ENCODE data around the gene CKS1B. TPM values are rescaled to one million over a fixed set of nuclear protein-coding genes. Genes with fewer than 3 reads are reported as not detected.

CKS1B gene
- total RNA-seq, 1 experiment from 2014 or later: 166 TPM

DNA sequence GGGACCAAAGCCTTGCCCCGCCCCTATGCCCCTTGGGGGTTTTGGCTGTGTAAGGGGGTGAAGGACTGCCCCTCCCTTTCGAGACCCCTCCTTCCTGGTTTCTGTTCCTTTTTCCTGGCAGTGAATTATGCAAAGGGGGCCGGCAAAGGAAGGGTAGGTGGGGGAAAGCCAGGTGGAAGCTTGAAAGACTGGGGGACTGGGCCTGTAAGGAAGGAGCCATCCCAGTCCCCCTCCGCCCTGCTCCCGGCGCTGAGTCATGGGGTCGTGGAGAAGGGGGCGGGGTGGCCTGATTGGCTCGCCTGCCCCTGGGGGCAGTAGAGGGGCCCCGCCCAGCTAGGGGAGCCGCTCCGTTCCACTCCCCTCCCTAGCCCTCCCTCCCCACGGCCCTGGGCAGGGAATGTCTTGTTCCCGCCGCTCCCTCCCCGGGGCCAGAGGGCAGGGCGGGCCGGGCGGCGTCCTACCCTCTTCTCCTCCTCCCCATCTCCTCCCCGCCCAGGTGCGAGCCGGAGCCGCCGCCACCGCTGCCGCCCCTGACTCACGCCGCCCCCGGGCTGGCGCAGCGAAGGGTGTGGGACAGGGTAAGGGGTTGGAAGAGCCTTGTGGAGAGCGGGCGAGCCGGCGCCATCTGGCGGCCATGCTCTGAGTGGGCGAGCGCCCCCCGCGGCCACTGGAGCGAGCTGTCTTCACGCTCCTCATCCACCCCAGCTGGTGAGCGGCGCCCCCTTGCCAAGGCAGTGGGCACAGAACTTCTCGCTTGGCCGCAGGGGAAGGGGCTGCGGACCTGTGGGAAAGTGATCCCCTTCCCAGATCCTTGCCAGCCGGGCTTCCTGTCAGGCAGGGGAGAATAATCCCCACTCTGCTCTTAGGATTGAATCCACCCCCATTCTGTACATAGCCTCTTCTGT lies 42.8 kb downstream of the CKS1B start:
- DNase-seq (ENCODE audit: low read depth): peak; percentile 99
- in situ Hi-C loops (cut with HindIII; ENCODE audit: low pct_unique_long_range_greater_than_20kb, low sequenced_read_pairs): no loop called here

GRCh38 chr1:155017946-155018316 lies 43.5 kb downstream of the CKS1B start:
- no peak for DNase-seq (ENCODE audit: low read depth)
- in situ Hi-C loops (cut with HindIII; ENCODE audit: low pct_unique_long_range_greater_than_20kb, low sequenced_read_pairs): no loop called here

DNA sequence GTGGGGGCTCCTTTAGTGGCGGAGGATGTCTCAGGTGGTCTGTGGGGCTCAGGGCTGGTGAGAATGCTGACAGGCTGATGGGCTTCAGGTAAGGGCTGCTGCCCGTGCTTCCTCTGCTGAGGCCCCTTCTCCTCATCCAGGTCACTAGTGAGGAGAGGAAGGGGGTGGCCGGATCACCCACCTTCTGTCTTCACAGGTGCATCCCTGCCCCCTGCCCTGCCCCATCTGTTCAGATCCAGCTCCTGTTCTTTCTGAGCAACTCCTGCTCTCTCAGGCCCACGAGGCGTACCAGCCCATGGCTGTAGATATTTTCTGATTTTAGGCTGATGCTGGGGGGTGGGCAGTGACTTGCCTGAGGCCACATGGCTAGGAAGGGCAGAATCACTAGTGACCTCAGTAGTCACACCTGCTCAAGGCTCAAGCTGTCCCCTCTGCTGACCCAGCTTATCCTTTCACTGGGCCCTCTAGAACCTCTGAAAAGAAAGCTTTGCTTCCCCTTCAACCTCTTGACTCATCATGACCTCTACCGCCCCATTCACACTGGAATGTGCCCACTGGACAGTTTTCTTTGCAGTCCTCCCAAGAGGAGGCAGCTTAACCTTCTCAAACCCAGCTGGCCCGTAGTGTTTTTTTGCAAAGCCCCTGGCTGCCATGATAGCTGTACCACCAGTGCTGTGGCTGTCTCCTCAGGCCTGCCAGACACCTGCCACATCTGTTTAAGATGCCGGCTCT lies 44.3 kb downstream of the CKS1B start:
- in situ Hi-C loops (cut with HindIII; ENCODE audit: low pct_unique_long_range_greater_than_20kb, low sequenced_read_pairs): no loop called here
- DNase-seq (ENCODE audit: low read depth): no peak

DNA sequence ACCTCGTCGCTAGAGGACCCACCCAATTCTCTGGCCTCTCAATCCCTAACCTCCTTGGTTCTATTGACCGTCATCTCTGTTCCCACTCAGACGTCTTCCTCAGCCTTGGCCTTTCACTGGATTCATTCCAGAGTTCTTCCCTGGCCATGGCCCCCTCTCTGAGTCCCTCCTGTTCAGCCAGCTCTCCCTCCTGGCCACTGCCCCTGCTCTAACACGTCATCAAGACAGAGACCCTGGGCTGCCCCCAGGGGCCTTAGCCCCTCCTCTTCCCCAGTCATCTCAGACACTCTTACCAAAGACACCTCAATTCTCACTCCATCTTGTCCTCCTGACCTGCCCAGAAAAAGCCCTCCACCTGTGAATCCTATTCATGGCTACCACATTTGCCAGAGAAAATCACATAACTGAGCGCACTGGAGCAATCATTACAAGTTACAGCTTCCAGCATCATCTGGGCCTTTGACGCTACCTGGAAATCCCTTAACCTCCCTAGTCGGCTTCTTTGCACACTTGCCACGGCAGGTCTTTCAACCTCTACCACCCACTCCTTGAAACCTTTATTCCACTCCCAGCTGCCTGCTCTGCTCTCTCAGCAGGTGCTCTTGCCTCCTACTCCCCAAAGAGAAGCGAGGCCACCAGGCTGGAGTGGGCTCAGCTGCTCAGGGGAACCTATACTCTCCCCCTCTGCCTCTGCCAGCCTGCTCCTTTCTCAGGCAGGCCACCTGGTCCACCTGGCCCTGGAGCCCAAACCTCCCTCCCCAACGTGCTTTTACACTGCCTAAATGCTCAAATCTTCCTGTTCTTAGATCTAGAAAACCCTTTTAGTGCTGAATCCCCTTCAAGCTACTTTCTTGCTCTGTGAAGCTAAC lies 45.1 kb downstream of the CKS1B start:
- no peak for DNase-seq (ENCODE audit: low read depth)

DNA sequence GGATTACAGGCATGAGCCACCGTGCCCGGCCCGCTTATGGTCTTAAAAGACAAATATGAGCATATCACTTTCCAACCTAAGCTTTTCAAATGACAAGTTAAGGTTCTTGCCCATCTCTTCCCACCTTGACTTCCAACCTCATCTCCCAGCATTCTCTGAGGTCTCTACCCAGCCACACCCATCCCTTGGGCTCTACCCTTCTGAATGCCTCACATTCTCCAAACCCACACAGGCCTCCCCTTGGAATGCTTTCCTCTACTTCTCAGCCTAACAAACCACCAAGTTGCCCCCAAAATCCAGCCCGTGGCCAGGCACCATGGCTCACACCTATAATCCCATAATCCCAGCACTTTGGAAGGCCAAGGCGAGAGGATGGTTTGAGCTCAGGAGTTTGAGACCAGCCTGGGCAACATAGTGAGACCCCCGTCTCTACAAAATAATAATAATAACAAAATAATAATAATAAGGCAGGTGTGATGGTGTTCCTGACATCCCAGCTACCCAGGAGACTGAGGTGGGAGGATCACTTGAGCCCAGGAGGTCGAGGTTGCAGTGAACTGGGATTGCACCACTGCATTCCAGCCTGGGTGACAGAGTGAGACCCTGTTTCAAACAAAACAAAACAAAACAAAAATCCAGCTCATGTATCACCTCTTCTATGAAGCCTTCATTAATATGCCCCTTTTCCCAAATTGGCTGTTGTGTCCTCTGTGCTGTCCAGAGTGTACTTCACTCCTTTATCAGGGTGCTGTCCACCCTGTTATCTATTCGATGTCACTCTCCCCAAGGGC lies 47.9 kb downstream of the CKS1B start:
- DNase-seq (ENCODE audit: low read depth): no peak
- in situ Hi-C loops (cut with HindIII; ENCODE audit: low pct_unique_long_range_greater_than_20kb, low sequenced_read_pairs): no loop called here

More for the DNA sequence above, 45.1 kb downstream of the CKS1B start:
- in situ Hi-C loops (cut with HindIII; ENCODE audit: low pct_unique_long_range_greater_than_20kb, low sequenced_read_pairs): no loop called here

DNA sequence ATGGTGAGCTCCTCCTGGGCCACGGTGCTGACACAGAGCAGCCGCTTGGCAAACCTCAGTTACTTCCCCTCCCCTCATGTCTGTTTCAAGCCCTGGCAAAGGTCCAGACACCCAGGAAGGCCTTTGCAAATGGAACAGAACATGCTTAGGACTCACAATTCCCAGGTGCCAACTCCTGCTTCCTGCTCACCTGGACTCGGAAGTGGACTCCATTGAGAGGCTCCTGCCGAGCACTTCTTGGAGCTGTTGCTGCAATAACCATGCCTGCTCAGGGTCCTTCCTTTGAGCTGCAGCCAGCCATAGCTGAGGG lies 48.4 kb downstream of the CKS1B start:
- no peak for DNase-seq (ENCODE audit: low read depth)
- in situ Hi-C loops (cut with HindIII; ENCODE audit: low pct_unique_long_range_greater_than_20kb, low sequenced_read_pairs): no loop called here

- no peak for DNase-seq (ENCODE audit: low read depth)
- in situ Hi-C loops (cut with HindIII; ENCODE audit: low pct_unique_long_range_greater_than_20kb, low sequenced_read_pairs): no loop called here
Measured at GRCh38 chr1:155023627-155024026, 49.1 kb downstream of the CKS1B start.

GRCh38 chr1:155024315-155024714 lies 49.8 kb downstream of the CKS1B start:
- in situ Hi-C loops (cut with HindIII; ENCODE audit: low pct_unique_long_range_greater_than_20kb, low sequenced_read_pairs): no loop called here
- DNase-seq (ENCODE audit: low read depth): no peak

DNA sequence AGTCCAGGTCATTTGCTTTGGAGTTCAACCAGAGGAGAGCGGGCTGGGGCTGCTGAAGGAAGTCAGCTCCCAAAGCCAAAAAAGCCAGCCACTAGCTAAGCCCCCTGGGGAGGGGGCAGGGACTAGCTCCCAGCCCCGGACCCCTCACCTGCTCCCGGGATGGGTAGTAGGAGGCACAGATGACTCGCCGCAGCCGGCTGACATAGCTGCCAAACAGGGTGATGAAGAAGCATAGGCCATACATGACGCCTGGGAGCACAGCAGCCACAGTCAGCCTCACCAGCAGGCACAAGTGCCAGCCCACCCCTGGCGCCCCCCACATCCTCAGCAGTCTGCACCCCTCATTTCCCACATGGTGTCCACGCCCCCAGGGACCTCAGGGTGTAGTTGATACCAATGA lies 51.7 kb downstream of the CKS1B start:
- in situ Hi-C loops (cut with HindIII; ENCODE audit: low pct_unique_long_range_greater_than_20kb, low sequenced_read_pairs): no loop called here
- DNase-seq (ENCODE audit: low read depth): no peak

- in situ Hi-C loops (cut with HindIII; ENCODE audit: low pct_unique_long_range_greater_than_20kb, low sequenced_read_pairs): no loop called here
- no peak for DNase-seq (ENCODE audit: low read depth)
Measured at GRCh38 chr1:155026588-155026987, 52.1 kb downstream of the CKS1B start.

Other genes with a start within 250 kb of the CKS1B start
- not detected in 2 replicates for gene KCNN3, start 104.4 kb upstream of the CKS1B start, total RNA-seq (2014; rRNA removed; shearing (Covaris generic); ENCODE audit: low replicate concordance)
- gene PMVK, start 38.0 kb upstream of the CKS1B start, total RNA-seq (2014; rRNA removed; shearing (Covaris generic); ENCODE audit: low replicate concordance): 49.9 and 66.3 TPM in 2 replicates
- 19.2 and 33.0 TPM in 2 replicates for gene PBXIP1, start 18.6 kb upstream of the CKS1B start, total RNA-seq (2014; rRNA removed; shearing (Covaris generic); ENCODE audit: low replicate concordance)
- 18.4 and 22.2 TPM in 2 replicates for gene PYGO2, start 12.9 kb upstream of the CKS1B start, total RNA-seq (2014; rRNA removed; shearing (Covaris generic); ENCODE audit: low replicate concordance)
- 95.0 and 109 TPM in 2 replicates for gene SHC1, start 3.9 kb upstream of the CKS1B start, total RNA-seq (2014; rRNA removed; shearing (Covaris generic); ENCODE audit: low replicate concordance)
- 33.4 and 41.9 TPM in 2 replicates for gene FLAD1, start 8.7 kb downstream of the CKS1B start, total RNA-seq (2014; rRNA removed; shearing (Covaris generic); ENCODE audit: low replicate concordance)
- not detected in 2 replicates for gene LENEP, start 18.9 kb downstream of the CKS1B start, total RNA-seq (2014; rRNA removed; shearing (Covaris generic); ENCODE audit: low replicate concordance)
- 12.2 and 22.8 TPM in 2 replicates for gene ZBTB7B, start 28.1 kb downstream of the CKS1B start, total RNA-seq (2014; rRNA removed; shearing (Covaris generic); ENCODE audit: low replicate concordance)
- not detected in 2 replicates for gene DCST2, start 59.1 kb downstream of the CKS1B start, total RNA-seq (2014; rRNA removed; shearing (Covaris generic); ENCODE audit: low replicate concordance)
- not detected in 2 replicates for gene DCST1, start 59.1 kb downstream of the CKS1B start, total RNA-seq (2014; rRNA removed; shearing (Covaris generic); ENCODE audit: low replicate concordance)
- gene ADAM15, start 76.6 kb downstream of the CKS1B start, total RNA-seq (2014; rRNA removed; shearing (Covaris generic); ENCODE audit: low replicate concordance): 102 and 125 TPM in 2 replicates
- gene EFNA4, start 89.1 kb downstream of the CKS1B start, total RNA-seq (2014; rRNA removed; shearing (Covaris generic); ENCODE audit: low replicate concordance): 22.3 and 38.5 TPM in 2 replicates
- gene EFNA3, start 104.2 kb downstream of the CKS1B start, total RNA-seq (2014; rRNA removed; shearing (Covaris generic); ENCODE audit: low replicate concordance): 9.1 and 10.0 TPM in 2 replicates
- 2.5 and 19.2 TPM in 2 replicates for gene EFNA1, start 153.2 kb downstream of the CKS1B start, total RNA-seq (2014; rRNA removed; shearing (Covaris generic); ENCODE audit: low replicate concordance)
- 46.9 and 54.7 TPM in 2 replicates for gene SLC50A1, start 161.2 kb downstream of the CKS1B start, total RNA-seq (2014; rRNA removed; shearing (Covaris generic); ENCODE audit: low replicate concordance)
- gene DPM3, start 165.8 kb downstream of the CKS1B start, total RNA-seq (2014; rRNA removed; shearing (Covaris generic); ENCODE audit: low replicate concordance): 171 and 198 TPM in 2 replicates
- gene KRTCAP2, start 198.6 kb downstream of the CKS1B start, total RNA-seq (2014; rRNA removed; shearing (Covaris generic); ENCODE audit: low replicate concordance): 271 and 341 TPM in 2 replicates
- gene TRIM46, start 199.2 kb downstream of the CKS1B start, total RNA-seq (2014; rRNA removed; shearing (Covaris generic); ENCODE audit: low replicate concordance): not detected in 2 replicates
- gene THBS3, start 233.2 kb downstream of the CKS1B start, total RNA-seq (2014; rRNA removed; shearing (Covaris generic); ENCODE audit: low replicate concordance): 20.5 and 28.3 TPM in 2 replicates
- gene MTX1, start 234.0 kb downstream of the CKS1B start, total RNA-seq (2014; rRNA removed; shearing (Covaris generic); ENCODE audit: low replicate concordance): 152 and 172 TPM in 2 replicates